ENCODE results near the gene CYP2A13.
"Not testable (repeated sequence)": the region's sequence is repeated elsewhere in the genome, so short reads cannot be mapped to it uniquely, and the experiment has no call there.

The CYP2A13 gene

GRCh38 chr19:41088151-41088550 is at the start of gene CYP2A13:
TSS of gene CYP2A13 (plus strand) at chr19:41088451. CDS start at chr19:41088472, 21 bp downstream.
- no peak for DNase-seq

- DNase-seq = no peak
These were observed 48.4 kb upstream of the CYP2A13 start for GRCh38 chr19:41039806-41040205.

GRCh38 chr19:41045095-41045494 is 43.2 kb upstream of the CYP2A13 start:
- not testable (repeated sequence) for DNase-seq

- DNase-seq = no peak
These were observed 37.8 kb upstream of the CYP2A13 start for GRCh38 chr19:41050426-41050825.

GRCh38 chr19:41052162-41052561 is 36.1 kb upstream of the CYP2A13 start:
- not testable (repeated sequence) for DNase-seq

- not testable (repeated sequence) for DNase-seq
These were observed 34.9 kb upstream of the CYP2A13 start for GRCh38 chr19:41053331-41053730.

- DNase-seq = peak; percentile 5
These were observed 23.2 kb upstream of the CYP2A13 start for GRCh38 chr19:41064974-41065569.

- DNase-seq = no peak
These were observed 12.0 kb upstream of the CYP2A13 start for GRCh38 chr19:41076286-41076685.

GRCh38 chr19:41083516-41083915 is 4.7 kb upstream of the CYP2A13 start:
- DNase-seq = no peak

GRCh38 chr19:41085748-41086415 is 2.4 kb upstream of the CYP2A13 start:
- DNase-seq = no peak

GRCh38 chr19:41089959-41090358 is 1.7 kb downstream of the CYP2A13 start:
- no peak for DNase-seq

GRCh38 chr19:41095703-41096102 is 7.5 kb downstream of the CYP2A13 start:
- no peak for DNase-seq

GRCh38 chr19:41096353-41096752 is 8.1 kb downstream of the CYP2A13 start:
- no peak for DNase-seq

- DNase-seq = no peak
These were observed 9.1 kb downstream of the CYP2A13 start for GRCh38 chr19:41097302-41097701.

- no peak for DNase-seq
These were observed 10.5 kb downstream of the CYP2A13 start for GRCh38 chr19:41098762-41099161.

- not testable (repeated sequence) for DNase-seq
These were observed 14.0 kb downstream of the CYP2A13 start for GRCh38 chr19:41102210-41102609.

GRCh38 chr19:41106177-41106576 is 17.9 kb downstream of the CYP2A13 start:
- DNase-seq = no peak

GRCh38 chr19:41111296-41111695 is 23.0 kb downstream of the CYP2A13 start:
- no peak for DNase-seq

GRCh38 chr19:41111750-41112295 is 23.6 kb downstream of the CYP2A13 start:
- no peak for DNase-seq

- no peak for DNase-seq
These were observed 24.6 kb downstream of the CYP2A13 start for GRCh38 chr19:41112728-41113290.

- no peak for DNase-seq
These were observed 25.9 kb downstream of the CYP2A13 start, which contains the start of gene CYP2F1 for GRCh38 chr19:41114132-41114531. TSS of gene CYP2F1 (plus strand) at chr19:41114432. CDS start at chr19:41116189, 1,757 bp downstream.

GRCh38 chr19:41116261-41116660 is 28.0 kb downstream of the CYP2A13 start:
- no peak for DNase-seq

GRCh38 chr19:41120929-41121911 is 33.0 kb downstream of the CYP2A13 start:
- not testable (repeated sequence) for DNase-seq
